H9 (cell line): ENCODE measurements around the gene CETN3. TPM values are rescaled to one million over a fixed set of nuclear protein-coding genes. Genes with fewer than 3 reads are reported as not detected.

ENCODE experiments used
- DNase-seq: peaks from one replicate; pipeline ENCODE4 v3.0.0-alpha.2; 2017
- H2AFZ ChIP-seq: one replicate; pipeline ENCODE4 v1.6.1; 2013; ENCODE audit warnings: mild to moderate bottlenecking, low read length, control low read depth, moderate library complexity
- H2AK5ac ChIP-seq: 2 replicates; pipeline ENCODE4 v1.6.1; 2013; ENCODE audit warnings: low read length, control low read depth, mixed read lengths; ENCODE audit not compliant: insufficient read length
- H2BK120ac ChIP-seq: one replicate; pipeline ENCODE4 v1.6.1; 2013; ENCODE audit warnings: low read depth, mild to moderate bottlenecking, low read length, control low read depth, inconsistent platforms; ENCODE audit not compliant: poor library complexity, severe bottlenecking
- H2BK12ac ChIP-seq: 2 replicates; pipeline ENCODE4 v1.6.1; 2013; ENCODE audit warnings: low read length, control low read depth, mixed read lengths, low read depth; ENCODE audit not compliant: insufficient read length
- H2BK15ac ChIP-seq: 2 replicates; pipeline ENCODE4 v1.6.1; 2013; ENCODE audit warnings: low read depth, low read length, control low read depth
- H2BK20ac ChIP-seq: one replicate; pipeline ENCODE4 v1.6.1; 2013; ENCODE audit warnings: low read depth, mild to moderate bottlenecking, low read length, control low read depth, inconsistent platforms; ENCODE audit not compliant: poor library complexity, severe bottlenecking
- H2BK5ac ChIP-seq: 2 replicates; pipeline ENCODE4 v1.6.1; 2013; ENCODE audit warnings: low read length, control low read depth, mixed read lengths; ENCODE audit not compliant: insufficient read length
- H3K14ac ChIP-seq: 2 replicates; pipeline ENCODE4 v1.6.1; 2013; ENCODE audit warnings: low read length, control low read depth; ENCODE audit not compliant: insufficient read depth
- H3K18ac ChIP-seq: 2 replicates; pipeline ENCODE4 v1.6.1; 2013; ENCODE audit warnings: low read depth, mild to moderate bottlenecking, mixed read lengths, low read length, control low read depth; ENCODE audit not compliant: insufficient read length
- H3K23ac ChIP-seq: 2 replicates; pipeline ENCODE4 v1.6.1; 2013; ENCODE audit warnings: low read length, control low read depth, mixed read lengths, low read depth; ENCODE audit not compliant: insufficient read length
- H3K23me2 ChIP-seq: 2 replicates; pipeline ENCODE4 v1.6.1; 2013; ENCODE audit warnings: low read depth, mild to moderate bottlenecking, mixed read lengths, low read length, control low read depth; ENCODE audit not compliant: insufficient read length, poor library complexity, severe bottlenecking
- H3K27ac ChIP-seq: 2 replicates; pipeline ENCODE4 v1.5.1; 2013; ENCODE audit warnings: low read length, control low read depth, mixed read lengths, low read depth; ENCODE audit not compliant: insufficient read length
- H3K27me3 ChIP-seq: 2 replicates; pipeline ENCODE4 v1.6.1; 2013; ENCODE audit warnings: low read length, control low read depth, inconsistent platforms; ENCODE audit not compliant: insufficient read depth
- H3K4ac ChIP-seq: 2 replicates; pipeline ENCODE4 v1.6.1; 2013; ENCODE audit warnings: low read depth, mild to moderate bottlenecking, control low read depth, inconsistent platforms, low read length, moderate library complexity
- H3K4me1 ChIP-seq: 2 replicates; pipeline ENCODE4 v1.6.1; 2013; ENCODE audit warnings: low read length, control low read depth, inconsistent platforms; ENCODE audit not compliant: insufficient read depth
- H3K4me2 ChIP-seq: 2 replicates; pipeline ENCODE4 v1.6.1; 2013; ENCODE audit warnings: low read length, control low read depth, mixed read lengths; ENCODE audit not compliant: insufficient read length, insufficient read depth
- H3K56ac ChIP-seq: 2 replicates; pipeline ENCODE4 v1.6.1; 2013; ENCODE audit warnings: low read depth, mild to moderate bottlenecking, mixed read lengths, low read length, control low read depth; ENCODE audit not compliant: insufficient read length
- H3K79me1 ChIP-seq: 2 replicates; pipeline ENCODE4 v1.6.1; 2013; ENCODE audit warnings: low read depth, mild to moderate bottlenecking, moderate library complexity, low read length, control low read depth, inconsistent platforms; ENCODE audit not compliant: insufficient read depth, poor library complexity, severe bottlenecking
- H3K79me2 ChIP-seq: 2 replicates; pipeline ENCODE4 v1.6.1; 2013; ENCODE audit warnings: low read length, control low read depth, inconsistent platforms; ENCODE audit not compliant: insufficient read depth
- H3K9ac ChIP-seq: 2 replicates; pipeline ENCODE4 v1.6.1; 2013; ENCODE audit warnings: low read length, control low read depth, mixed read lengths; ENCODE audit not compliant: insufficient read length; ENCODE audit errors: extremely low read depth
- H3K9me3 ChIP-seq: one replicate; pipeline ENCODE4 v1.6.1; 2013; ENCODE audit warnings: low read depth, low read length, inconsistent platforms; ENCODE audit not compliant: control insufficient read depth
- H3T11ph ChIP-seq: one replicate; pipeline ENCODE4 v1.6.1; 2013; ENCODE audit warnings: mild to moderate bottlenecking, low read length, control low read depth, inconsistent platforms
- H4K20me1 ChIP-seq: one replicate; pipeline ENCODE4 v1.6.1; 2013; ENCODE audit not compliant: control insufficient read depth, insufficient read length, insufficient read depth
- H4K5ac ChIP-seq: 2 replicates; pipeline ENCODE4 v1.6.1; 2013; ENCODE audit warnings: low read depth, mild to moderate bottlenecking, mixed read lengths, low read length, control low read depth; ENCODE audit not compliant: insufficient read length
- H4K8ac ChIP-seq: replicated peaks from 2 replicates; pipeline ENCODE4 v1.6.1; 2013; ENCODE audit warnings: low read length, control low read depth, mixed read lengths, low read depth; ENCODE audit not compliant: insufficient read length
- H4K91ac ChIP-seq: 2 replicates; pipeline ENCODE4 v1.6.1; 2013; ENCODE audit warnings: low read depth, mild to moderate bottlenecking, moderate library complexity, mixed read lengths, low read length, control low read depth; ENCODE audit not compliant: insufficient read length
- H3K27ac Mint-ChIP-seq, 3 experiments: 2 replicates in 2 of 3; 3 replicates in 1 of 3; pipeline ENCODE4 v1.8.0; 2020 to 2021; ENCODE audit warnings: mixed read lengths in 3 of 3, mild to moderate bottlenecking in 1 of 3, moderate library complexity in 1 of 3
- H3K27me3 Mint-ChIP-seq: 2 replicates; pipeline ENCODE4 v1.8.0; 2021; ENCODE audit warnings: low read depth, mild to moderate bottlenecking, moderate library complexity, mixed read lengths
- H3K36me3 Mint-ChIP-seq, 3 experiments: 2 replicates in 2 of 3; 3 replicates in 1 of 3; pipeline ENCODE4 v1.8.0; 2020 to 2021; ENCODE audit warnings: low read depth in 3 of 3, mixed read lengths in 3 of 3; ENCODE audit not compliant: insufficient read depth in 1 of 3
- H3K4me1 Mint-ChIP-seq, 2 experiments: 2 replicates each; pipeline ENCODE4 v1.8.0; 2020; ENCODE audit warnings: mixed read lengths in 2 of 2
- H3K4me3 Mint-ChIP-seq, 2 experiments: 2 replicates in 1 of 2; 3 replicates in 1 of 2; pipeline ENCODE4 v1.8.0; 2020 to 2021; ENCODE audit warnings: mild to moderate bottlenecking in 2 of 2, mixed read lengths in 2 of 2, moderate library complexity in 1 of 2
- H3K9me3 Mint-ChIP-seq, 2 experiments: 2 replicates in 1 of 2; 3 replicates in 1 of 2; pipeline ENCODE4 v1.8.0; 2020; ENCODE audit warnings: mild to moderate bottlenecking in 2 of 2, mixed read lengths in 2 of 2, moderate library complexity in 1 of 2
- CTCF ChIP-seq: fragments of 200-600 bp; sonication (generic); conservative IDR thresholded peaks from 3 replicates; pipeline ENCODE4 v1.8.0; 2021; ENCODE audit warnings: antibody characterized with exemption, mild to moderate bottlenecking
- total RNA-seq: library from RNA; stranded (reverse); gene quantifications from 2 replicates; pipeline ENCODE4 v1.2.1, GENCODE V29; 2021

The CETN3 gene
- total RNA-seq, 1 experiment from 2014 or later, result 36.3 TPM

- no peak for DNase-seq
- no peak overlapping the region for H3K4ac ChIP-seq
- H3K23me2 ChIP-seq, result no peaks in the 10 kb centered on the region
- no peak for TF ChIP-seq CTCF
- no peak overlapping the region for H3T11ph ChIP-seq
- no peak overlapping the region for H3K4me2 ChIP-seq
- H2BK5ac ChIP-seq, result no peak overlapping the region
- no peaks in the 10 kb centered on the region for H3K79me1 ChIP-seq
- no peak overlapping the region for H4K5ac ChIP-seq
- no peak overlapping the region for H2BK120ac ChIP-seq
- H3K9ac ChIP-seq, result no peak overlapping the region
- no peak overlapping the region for H4K8ac ChIP-seq
- no peak overlapping the region for H3K27ac ChIP-seq
- no peaks in the 10 kb centered on the region for H3K79me2 ChIP-seq
- no peak overlapping the region for H3K56ac ChIP-seq
- H4K91ac ChIP-seq, result no peak overlapping the region
- H3K4me1 Mint-ChIP-seq, result 0 out of 4 replicates have a peak, but pooled peaks cover 0 to 2% of the 10 kb centered on the region in 2 experiments
- H3K23ac ChIP-seq, result no peak overlapping the region
- no peak overlapping the region for H2BK15ac ChIP-seq
- peaks cover 0 to 5% (median 3%) of the 10 kb centered on the region in 3 experiments; a peak in 4 of 7 replicates for H3K36me3 Mint-ChIP-seq
- H3K27me3 Mint-ChIP-seq, result no peaks in the 10 kb centered on the region
- H3K4me1 ChIP-seq, result no peaks in the 10 kb centered on the region
- H3K27me3 ChIP-seq, result no peaks in the 10 kb centered on the region
- H2AFZ ChIP-seq, result no peak overlapping the region
- H3K14ac ChIP-seq, result no peak overlapping the region
- no peak overlapping the region for H3K18ac ChIP-seq
- no peaks in the 10 kb centered on the region for H4K20me1 ChIP-seq
- no peak overlapping the region for H3K27ac Mint-ChIP-seq
- no peaks in the 10 kb centered on the region; a peak in 2 of 5 replicates for H3K9me3 Mint-ChIP-seq
- H2BK12ac ChIP-seq, result no peak overlapping the region
- no peaks in the 10 kb centered on the region for H3K9me3 ChIP-seq
- no peak overlapping the region for H2AK5ac ChIP-seq
- H2BK20ac ChIP-seq, result no peak overlapping the region
- H3K4me3 Mint-ChIP-seq, result no peak overlapping the region
Measured at GRCh38 chr5:90446961-90447360, 37.4 kb upstream of the CETN3 start.
